NT2/D1 (cell line): ENCODE results near the gene CCDC92.

ENCODE experiments used
- SUZ12 ChIP-seq: IDR thresholded peaks from 2 replicates; pipeline ENCODE4 v1.6.1; 2011; ENCODE audit not compliant: insufficient read length, insufficient read depth; ENCODE audit errors: extremely low read depth
- YY1 ChIP-seq: IDR thresholded peaks from 2 replicates; pipeline ENCODE4 v1.6.1; 2011; ENCODE audit not compliant: insufficient read length, insufficient read depth
- ZNF274 ChIP-seq: IDR thresholded peaks from 2 replicates; pipeline ENCODE4 v1.6.1; 2011; ENCODE audit warnings: mild to moderate bottlenecking, low read depth, low read length

DNA sequence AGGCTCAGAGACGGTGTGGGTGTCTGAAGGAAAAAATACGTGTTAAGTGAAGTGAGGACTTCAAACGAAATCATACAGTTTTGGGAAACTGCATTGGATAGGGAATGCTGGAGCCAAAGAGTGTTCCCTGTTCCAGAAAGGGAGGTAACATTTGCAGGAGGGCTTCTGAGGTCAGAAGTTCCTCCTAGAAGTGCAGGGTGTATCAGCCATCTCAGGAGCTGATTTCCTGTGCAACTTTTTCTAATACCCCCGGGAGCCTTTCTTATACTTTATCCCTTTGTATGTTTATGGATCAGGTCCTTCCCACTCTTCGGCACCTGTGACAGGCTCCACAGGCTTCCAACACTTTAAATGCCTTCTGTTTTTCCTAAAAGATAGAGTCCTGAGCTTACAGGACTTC is 25.3 kb upstream of the CCDC92 start:
- no peak for TF ChIP-seq YY1
- no peak for TF ChIP-seq ZNF274
- TF ChIP-seq SUZ12 = no peak
